ENCODE measurements around the gene BBS10. TPM values are rescaled to one million over a fixed set of nuclear protein-coding genes. Genes with fewer than 3 reads are reported as not detected.

The BBS10 gene
- total RNA-seq, 5 donors from 2014 or later (not counting 1 experiment from before 2014, with no cell fraction given): 3.1 to 8.3 (median 7.3) TPM

DNA sequence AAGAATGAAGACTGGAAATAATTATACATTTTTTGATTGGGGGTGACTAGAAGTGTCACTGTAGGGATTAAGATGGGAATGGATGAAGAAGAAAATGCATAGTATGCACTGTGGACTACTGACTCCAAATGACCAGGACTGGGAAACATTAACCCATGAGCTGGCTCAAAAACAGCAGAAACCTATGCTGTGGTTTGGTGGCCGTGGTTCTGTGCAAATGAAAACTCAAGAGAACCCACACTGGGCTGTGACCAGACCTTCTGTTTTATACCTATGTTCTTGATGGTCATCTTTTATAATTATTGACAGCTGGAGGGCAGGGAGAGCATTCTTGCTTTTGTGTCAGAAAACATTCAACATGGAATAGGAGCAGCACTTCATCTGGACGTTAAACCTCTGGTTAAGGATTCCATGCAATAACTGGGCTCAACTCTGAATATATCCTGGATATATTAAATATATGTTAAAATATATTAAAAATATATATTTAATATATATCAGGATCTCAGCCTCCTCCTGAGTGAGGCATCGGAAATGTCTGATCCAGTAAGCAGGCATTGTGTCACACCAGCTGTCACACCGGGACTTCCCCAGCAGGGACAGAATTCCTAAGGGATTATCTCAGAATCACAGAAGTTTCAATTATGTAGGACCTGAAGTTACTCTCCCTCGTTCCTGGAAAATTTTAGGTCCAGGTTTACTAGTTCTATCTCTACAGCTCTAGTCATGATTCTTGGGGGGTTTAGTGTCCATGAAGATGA is 48.5 kb downstream of the BBS10 start:
- Mint-ChIP-seq H3K9me3 (no peaks in the 10 kb centered on the region), H3K36me3 (no peaks in the 10 kb centered on the region), H3K4me1 (no peaks in the 10 kb centered on the region), H3K27ac (no peak overlapping the region), H3K4me3 (no peak overlapping the region), H3K27me3 (peaks cover 2 to 3% of the 10 kb centered on the region in 2 donors)
- Histone ChIP-seq H3K4me3 (ENCODE audit: control insufficient read depth in 1 of 2, extremely low read depth in 1 of 2, low read length in 1 of 2) (no peak overlapping the region), H3K27ac (ENCODE audit: low read length) (no peak overlapping the region), H3K27me3 (replicated peaks in 1 of 2; ENCODE audit: control insufficient read depth in 2 of 2, extremely low read depth in 1 of 2, insufficient read depth in 2 of 2, low read length in 1 of 2) (peaks cover 0 to 3% of the 10 kb centered on the region in 2 experiments), H3K9me3 (no peaks in the 10 kb centered on the region), H3K4me1 (ENCODE audit: control insufficient read depth in 1 of 2, extremely low read depth in 1 of 2, insufficient read depth in 2 of 2, low read length in 2 of 2) (no peaks in the 10 kb centered on the region), H3K36me3 (ENCODE audit: control insufficient read depth in 2 of 2, extremely low read depth in 1 of 2, insufficient read depth in 1 of 2, low read length in 1 of 2) (no peaks in the 10 kb centered on the region)
- ATAC-seq (replicated peaks in 1 of 4) (no peak), DNase-seq (no peak)
- ChIA-PET POLR2A (no interaction called here), CTCF (no interaction called here)
- WGBS (ENCODE audit: insufficient coverage): 76% methylated on average over 2 of the region's 5 CpGs

Other genes starting within 250 kb of the BBS10 start
- gene OSBPL8, start 211.4 kb upstream of the BBS10 start, total RNA-seq: 100 to 1,000 TPM; 122 to 152 (median 130) TPM

All from T-cell (primary cell).